ENCODE measurements around the gene SHB. TPM values are rescaled to one million over a fixed set of nuclear protein-coding genes. Genes with fewer than 3 reads are reported as not detected.

SHB gene
- total and polyA plus RNA-seq, 2 of the 8 experiments (the other 6 are each of a cell fraction or from before 2014, with no cell fraction given) = 4.1 to 12.6 TPM

Small RNA genes within 50 kb of the gene (small RNA-seq; reads per million reads assigned to genes)
- not detected for gene RNU7-124P (ENCODE audit: insufficient read depth)

Other genes starting within 250 kb of the SHB start
- gene SLC25A51, start 165.1 kb downstream of the SHB start, total RNA-seq (2021; fragmentation: NEBNext Ultra II Directional; extraction: Animal tissue kit (Norgen Biotek cat#: 25700)) = 14.5 and 16.8 TPM in 2 replicates
- gene SLC25A51, start 165.1 kb downstream of the SHB start, polyA plus RNA-seq (2011; rRNA removed) = 5.4 and 8.0 TPM in 2 replicates